CD4-positive, CD25-positive, alpha-beta regulatory T cell (primary cell): ENCODE measurements around the gene IFT52. TPM values are rescaled to one million over a fixed set of nuclear protein-coding genes. Genes with fewer than 3 reads are reported as not detected.
A peak's percentile ranks its signal among the peaks of the same experiment; 100 is the strongest.
"Not testable (repeated sequence)": the region's sequence is repeated elsewhere in the genome, so short reads cannot be mapped to it uniquely, and the experiment has no call there.

ENCODE experiments used
- ATAC-seq, 2 donors: fragments of 150-1000 bp; cut with Tn5 transposase; one replicate each; pipeline ENCODE4 v1.10.0; 2021; ENCODE audit warnings: low read depth in 2 of 2, moderate number of reproducible peaks in 2 of 2, moderate library complexity in 1 of 2
- DNase-seq, 3 donors: peaks; one replicate each; pipeline versions ENCODE4 v3.0.0 to v3.0.0-alpha.2; 2012 to 2022; ENCODE audit warnings: mixed read lengths in 1 of 3
- H3K27ac ChIP-seq: one replicate; pipeline ENCODE4 v1.7.0; 2013; ENCODE audit warnings: mild to moderate bottlenecking, low read length; ENCODE audit not compliant: insufficient read depth, poor library complexity, severe bottlenecking
- H3K27me3 ChIP-seq: one replicate; pipeline ENCODE4 v1.7.0; 2013; ENCODE audit warnings: low read length; ENCODE audit not compliant: control insufficient read depth, insufficient read depth
- H3K36me3 ChIP-seq: one replicate; pipeline ENCODE4 v1.7.0; 2013; ENCODE audit warnings: mild to moderate bottlenecking, low read length, moderate library complexity; ENCODE audit not compliant: control insufficient read depth, insufficient read depth
- H3K4me1 ChIP-seq: 2 replicates; pipeline ENCODE4 v1.7.0; 2013; ENCODE audit warnings: mild to moderate bottlenecking, low read length; ENCODE audit not compliant: insufficient read depth, control insufficient read depth, poor library complexity, severe bottlenecking
- H3K4me3 ChIP-seq: one replicate; pipeline ENCODE4 v1.7.0; 2013; ENCODE audit warnings: low read depth, mild to moderate bottlenecking, low read length, moderate library complexity
- H3K9me3 ChIP-seq, 2 experiments: 1 replicate in 1 of 2; 2 replicates in 1 of 2; pipeline ENCODE4 v1.7.0; 2013; ENCODE audit warnings: low read length in 2 of 2, mild to moderate bottlenecking in 1 of 2, moderate library complexity in 1 of 2; ENCODE audit not compliant: control insufficient read depth in 2 of 2
- H3K27ac Mint-ChIP-seq, 3 donors: one replicate each; pipeline ENCODE4 v1.8.0; 2020 to 2022; ENCODE audit warnings: mild to moderate bottlenecking in 3 of 3, mixed read lengths in 3 of 3, moderate library complexity in 2 of 3
- H3K27me3 Mint-ChIP-seq: one replicate; pipeline ENCODE4 v1.8.0; 2022; ENCODE audit warnings: mild to moderate bottlenecking, mixed read lengths
- H3K36me3 Mint-ChIP-seq: one replicate; pipeline ENCODE4 v1.8.0; 2020; ENCODE audit warnings: mixed read lengths
- H3K4me1 Mint-ChIP-seq, 4 donors: one replicate each; pipeline ENCODE4 v1.8.0; 2020 to 2022; ENCODE audit warnings: mixed read lengths in 4 of 4, mild to moderate bottlenecking in 1 of 4
- H3K4me3 Mint-ChIP-seq, 4 donors: one replicate each; pipeline ENCODE4 v1.8.0; 2020 to 2022; ENCODE audit warnings: mild to moderate bottlenecking in 4 of 4, mixed read lengths in 4 of 4, moderate library complexity in 3 of 4
- H3K9me3 Mint-ChIP-seq, 7 donors: one replicate each; pipeline ENCODE4 v1.8.0; 2020 to 2022; ENCODE audit warnings: mixed read lengths in 7 of 7, mild to moderate bottlenecking in 3 of 7, moderate library complexity in 2 of 7
- polyA plus RNA-seq, 4 donors: library from polyadenylated mRNA; unstranded; fragments of 300-500 nt; fragmentation: Illumina TruSeq; gene quantifications; one replicate each; pipeline ENCODE4 v1.2.3, GENCODE V29; 2021
- total RNA-seq: library from RNA; stranded (reverse); gene quantifications from one replicate; pipeline ENCODE4 v1.2.3, GENCODE V29; 2022

The IFT52 gene
- total and polyA plus RNA-seq, 5 donors from 2014 or later, result 13.1 to 34.1 (median 27.8) TPM

DNA sequence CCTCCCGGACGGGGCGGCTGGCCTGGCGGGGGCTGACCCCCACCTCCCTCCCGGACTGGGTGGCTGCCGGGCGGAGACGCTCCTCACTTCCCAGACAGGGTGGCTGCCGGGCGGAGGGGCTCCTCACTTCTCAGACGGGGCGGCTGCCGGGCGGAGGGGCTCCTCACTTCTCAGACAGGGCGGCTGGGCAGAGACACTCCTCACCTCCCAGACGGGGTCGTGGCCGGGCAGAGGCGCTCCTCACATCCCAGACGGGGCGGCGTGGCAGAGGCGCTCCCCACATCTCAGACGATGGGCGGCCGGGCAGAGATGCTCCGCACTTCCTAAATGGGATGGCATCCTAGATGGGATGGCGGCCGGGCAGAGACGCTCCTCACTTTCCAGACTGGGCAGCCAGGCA is 16.5 kb downstream of the IFT52 start:
- not testable (repeated sequence) for H3K27me3 Mint-ChIP-seq

GRCh38 chr20:43631598-43631997 is 40.9 kb downstream of the IFT52 start:
- DNase-seq, result no peak
- Histone ChIP-seq H3K9me3 (no peaks in the 10 kb centered on the region), H3K4me1 (no peaks in the 10 kb centered on the region), H3K36me3 (peaks cover 3% of the 10 kb centered on the region), H3K27me3 (no peaks in the 10 kb centered on the region), H3K4me3 (no peak overlapping the region), H3K27ac (no peak overlapping the region)
- peaks cover 0 to 2% (median 0%) of the 10 kb centered on the region in 7 donors for H3K9me3 Mint-ChIP-seq
- ATAC-seq, result no peak
- peaks cover 35% of the 10 kb centered on the region for H3K36me3 Mint-ChIP-seq
- H3K27ac Mint-ChIP-seq, result peak overlapping the region in 1 of 3 donors; percentile 77
- no peaks in the 10 kb centered on the region for H3K27me3 Mint-ChIP-seq
- no peaks in the 10 kb centered on the region for H3K4me1 Mint-ChIP-seq
- H3K4me3 Mint-ChIP-seq, result no peak overlapping the region

More for the DNA sequence above, 16.5 kb downstream of the IFT52 start:
- H3K4me1 ChIP-seq, H3K9me3 Mint-ChIP-seq, H3K27me3 ChIP-seq, H3K27ac Mint-ChIP-seq, ATAC-seq, H3K4me3 ChIP-seq, H3K9me3 ChIP-seq, DNase-seq, H3K4me1 Mint-ChIP-seq, H3K27ac ChIP-seq, H3K4me3 Mint-ChIP-seq: not testable (repeated sequence)
- peaks cover 19% of the 10 kb centered on the region for H3K36me3 Mint-ChIP-seq
- H3K36me3 ChIP-seq, result peaks cover 14% of the 10 kb centered on the region

GRCh38 chr20:43636429-43636828 is 45.7 kb downstream of the IFT52 start:
- Mint-ChIP-seq H3K27ac (no peak overlapping the region), H3K4me3 (no peak overlapping the region)

GRCh38 chr20:43642548-43642947 is 51.8 kb downstream of the IFT52 start:
- Histone ChIP-seq H3K36me3 (peaks cover 19% of the 10 kb centered on the region), H3K4me3 (no peak overlapping the region), H3K27ac (no peak overlapping the region), H3K27me3 (no peaks in the 10 kb centered on the region), H3K9me3 (no peaks in the 10 kb centered on the region), H3K4me1 (no peaks in the 10 kb centered on the region)
- Mint-ChIP-seq H3K9me3 (no peaks in the 10 kb centered on the region), H3K27ac (no peak overlapping the region), H3K27me3 (no peaks in the 10 kb centered on the region), H3K36me3 (peaks cover 31% of the 10 kb centered on the region), H3K4me3 (no peak overlapping the region), H3K4me1 (no peaks in the 10 kb centered on the region)
- DNase-seq (no peak), ATAC-seq (no peak)

More at GRCh38 chr20:43636429-43636828, 45.7 kb downstream of the IFT52 start:
- no peak for ATAC-seq
- Mint-ChIP-seq H3K27me3 (no peaks in the 10 kb centered on the region), H3K9me3 (peaks cover 0 to 2% (median 0%) of the 10 kb centered on the region in 7 donors), H3K36me3 (peaks cover 38% of the 10 kb centered on the region), H3K4me1 (no peaks in the 10 kb centered on the region)
- Histone ChIP-seq H3K27me3 (no peaks in the 10 kb centered on the region), H3K4me1 (no peaks in the 10 kb centered on the region), H3K36me3 (peaks cover 12% of the 10 kb centered on the region), H3K9me3 (no peaks in the 10 kb centered on the region), H3K4me3 (no peak overlapping the region), H3K27ac (no peak overlapping the region)
- DNase-seq, result no peak

DNA sequence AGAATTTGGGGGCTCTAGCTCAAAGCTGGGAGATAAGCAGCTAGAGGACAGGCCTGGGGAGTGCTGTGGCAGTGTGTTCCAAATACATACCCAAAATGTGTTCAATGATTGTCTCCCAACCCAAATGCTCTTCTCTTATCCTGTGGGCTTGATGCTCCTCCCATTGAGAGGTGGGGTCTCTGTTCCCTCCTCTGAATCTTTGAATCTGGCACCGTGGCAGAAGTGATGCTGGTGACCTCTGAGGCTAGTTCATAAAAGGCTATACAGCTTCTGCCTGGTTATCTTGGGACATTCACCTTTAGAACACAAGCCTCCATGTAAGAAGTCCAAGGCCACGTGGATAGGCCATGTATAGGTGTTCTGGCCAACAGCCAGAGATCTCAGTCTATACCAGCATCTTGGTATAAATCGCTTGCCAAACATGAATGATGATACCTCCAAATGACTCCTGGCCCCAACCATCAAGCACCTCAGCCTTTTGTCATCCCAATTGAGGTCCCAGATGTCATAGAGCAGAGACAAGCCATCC is 60.3 kb downstream of the IFT52 start:
- Mint-ChIP-seq H3K36me3 (peaks cover 12% of the 10 kb centered on the region), H3K27me3 (no peaks in the 10 kb centered on the region), H3K27ac (no peak overlapping the region), H3K9me3 (no peaks in the 10 kb centered on the region), H3K4me3 (no peak overlapping the region), H3K4me1 (peaks cover 0 to under 1% (median 0%) of the 10 kb centered on the region in 4 donors)
- H3K36me3 ChIP-seq, result peaks cover 9% of the 10 kb centered on the region
- DNase-seq (no peak), ATAC-seq (no peak)
- no peaks in the 10 kb centered on the region for H3K27me3 ChIP-seq
- H3K9me3 ChIP-seq, result no peaks in the 10 kb centered on the region
- H3K4me3 ChIP-seq, result no peak overlapping the region
- no peaks in the 10 kb centered on the region for H3K4me1 ChIP-seq
- no peak overlapping the region for H3K27ac ChIP-seq

GRCh38 chr20:43651650-43652184 is 61.0 kb downstream of the IFT52 start:
- not testable (repeated sequence) for H3K4me3 Mint-ChIP-seq, DNase-seq

GRCh38 chr20:43653966-43654365 is 63.2 kb downstream of the IFT52 start:
- Mint-ChIP-seq H3K4me1 (peaks cover 0 to 18% (median 4%) of the 10 kb centered on the region in 4 donors), H3K27me3 (no peaks in the 10 kb centered on the region), H3K27ac (no peak overlapping the region), H3K36me3 (no peaks in the 10 kb centered on the region), H3K4me3 (peak overlapping the region in 1 of 4 donors; percentile 60), H3K9me3 (no peaks in the 10 kb centered on the region)
- DNase-seq (no peak), ATAC-seq (no peak)
- Histone ChIP-seq H3K36me3 (no peaks in the 10 kb centered on the region), H3K4me3 (no peak overlapping the region), H3K27me3 (no peaks in the 10 kb centered on the region), H3K9me3 (no peaks in the 10 kb centered on the region), H3K4me1 (peaks cover 16% of the 10 kb centered on the region), H3K27ac (no peak overlapping the region)

More at GRCh38 chr20:43651650-43652184, 61.0 kb downstream of the IFT52 start:
- H3K27ac Mint-ChIP-seq, H3K9me3 ChIP-seq, H3K36me3 ChIP-seq, H3K4me1 ChIP-seq, H3K27me3 Mint-ChIP-seq, ATAC-seq, H3K36me3 Mint-ChIP-seq, H3K27ac ChIP-seq, H3K4me3 ChIP-seq, H3K9me3 Mint-ChIP-seq, H3K4me1 Mint-ChIP-seq, H3K27me3 ChIP-seq: not testable (repeated sequence)

DNA sequence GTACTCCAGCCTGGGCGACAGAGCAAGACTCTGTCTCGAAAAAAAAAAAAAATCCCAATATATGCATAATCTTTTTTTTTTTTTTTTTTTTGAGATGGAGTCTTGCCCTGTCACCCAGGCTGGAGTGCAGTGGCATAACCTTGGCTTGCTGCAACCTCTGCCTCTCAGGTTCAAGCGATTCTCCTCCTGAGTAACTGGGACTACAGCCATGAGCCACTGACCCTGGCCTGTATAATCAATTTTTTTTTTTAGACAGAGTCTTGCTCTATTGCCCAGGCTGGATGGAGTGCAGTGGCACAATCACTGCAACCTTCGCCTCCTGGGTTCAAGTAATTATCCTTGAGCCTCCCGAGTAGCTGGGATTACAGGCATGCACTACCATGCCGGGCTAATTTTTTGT is 64.4 kb downstream of the IFT52 start:
- H3K9me3 Mint-ChIP-seq, DNase-seq, H3K27me3 Mint-ChIP-seq, H3K36me3 Mint-ChIP-seq, H3K9me3 ChIP-seq, H3K4me3 Mint-ChIP-seq, H3K27me3 ChIP-seq, H3K27ac ChIP-seq, H3K27ac Mint-ChIP-seq, H3K4me3 ChIP-seq, H3K36me3 ChIP-seq, ATAC-seq: not testable (repeated sequence)
- H3K4me1 ChIP-seq, result peaks cover 16% of the 10 kb centered on the region
- H3K4me1 Mint-ChIP-seq, result peaks cover 0 to 18% (median 4%) of the 10 kb centered on the region in 4 donors
